HL-60/S4 (cell line): ENCODE data around the gene GLRX2.

Experiments used
- in situ Hi-C: fragments of 300-500 bp; cut with MboI; formaldehyde crosslinking; loops from 2 replicates; pipeline ENCODE4 v1.14.3; 2022; ENCODE audit warnings: low sequenced_read_pairs

The GLRX2 gene

GRCh38 chr1:193113258-193113991, 8.2 kb upstream of the GLRX2 start:
- in situ Hi-C loops, result no loop called here

GRCh38 chr1:193111641-193112090, 6.5 kb upstream of the GLRX2 start:
- in situ Hi-C loops, result no loop called here

- in situ Hi-C loops, result no loop called here
These were observed 5.7 kb upstream of the GLRX2 start for GRCh38 chr1:193110864-193111263.

GRCh38 chr1:193110246-193110645, 5.0 kb upstream of the GLRX2 start:
- in situ Hi-C loops, result no loop called here

GRCh38 chr1:193109619-193110018, 4.4 kb upstream of the GLRX2 start:
- in situ Hi-C loops, result no loop called here

GRCh38 chr1:193108471-193108870, 3.3 kb upstream of the GLRX2 start:
- in situ Hi-C loops, result no loop called here

- in situ Hi-C loops, result no loop called here
These were observed 585 bp upstream of the GLRX2 start for GRCh38 chr1:193105821-193106177.

GRCh38 chr1:193104502-193104906, 710 bp downstream of the GLRX2 start:
- in situ Hi-C loops, result no loop called here

- in situ Hi-C loops, result no loop called here
These were observed 1.3 kb downstream of the GLRX2 start for GRCh38 chr1:193103759-193104501.

- in situ Hi-C loops, result no loop called here
These were observed 2.6 kb downstream of the GLRX2 start for GRCh38 chr1:193102662-193103061.

- in situ Hi-C loops, result no loop called here
These were observed 11.1 kb downstream of the GLRX2 start for GRCh38 chr1:193094112-193094511.

- in situ Hi-C loops, result no loop called here
These were observed 14.3 kb downstream of the GLRX2 start for GRCh38 chr1:193090865-193091264.

- in situ Hi-C loops, result no loop called here
These were observed 17.3 kb downstream of the GLRX2 start for GRCh38 chr1:193087893-193088292.

GRCh38 chr1:193086342-193086741, 18.9 kb downstream of the GLRX2 start:
- in situ Hi-C loops, result no loop called here

- in situ Hi-C loops, result no loop called here
These were observed 20.0 kb downstream of the GLRX2 start for GRCh38 chr1:193085263-193085662.

GRCh38 chr1:193083365-193084088, 21.7 kb downstream of the GLRX2 start:
- in situ Hi-C loops, result no loop called here

GRCh38 chr1:193079187-193079586, 26.0 kb downstream of the GLRX2 start:
- in situ Hi-C loops, result no loop called here

- in situ Hi-C loops, result no loop called here
These were observed 27.2 kb downstream of the GLRX2 start for GRCh38 chr1:193077991-193078390.

GRCh38 chr1:193070942-193071341, 34.3 kb downstream of the GLRX2 start:
- in situ Hi-C loops, result no loop called here

- in situ Hi-C loops, result no loop called here
These were observed 34.8 kb downstream of the GLRX2 start for GRCh38 chr1:193070386-193070753.

GRCh38 chr1:193069748-193070385, 35.3 kb downstream of the GLRX2 start:
- in situ Hi-C loops, result no loop called here
